ENCODE measurements around the gene ZNF275.
"Not testable (repeated sequence)": the region's sequence is repeated elsewhere in the genome, so short reads cannot be mapped to it uniquely, and the experiment has no call there.

ZNF275 gene

GRCh38 chrX:153333821-153334653 is at the start of gene ZNF275:
TSS of gene ZNF275 (plus strand) at chrX:153334153. CDS start at chrX:153336680, 2,527 bp downstream.
- peak within 1 kb of the TSS; percentile 56 for H3K4me3 ChIP-seq (ENCODE audit: insufficient read depth, low read length, poor library complexity, severe bottlenecking)
- no peaks in the 10 kb centered on the region for H3K9me3 ChIP-seq (ENCODE audit: insufficient read depth, low read length)
- no peaks in the 10 kb centered on the region for H3K36me3 ChIP-seq (ENCODE audit: low read length)
- H3K9ac ChIP-seq (ENCODE audit: low read length), result peak within 1 kb of the TSS; percentile 66
- peak within 1 kb of the TSS; percentile 59 for H3K4me2 ChIP-seq (ENCODE audit: low read depth, low read length, poor library complexity, severe bottlenecking)
- no peaks in the 10 kb centered on the region for H3K27me3 ChIP-seq (ENCODE audit: low read length)
- H4K20me1 ChIP-seq (ENCODE audit: low read depth, low read length), result no peaks in the 10 kb centered on the region
- no peak for TF ChIP-seq EZH2phosphoT487 (conservative IDR thresholded peaks at IDR 0.05; ENCODE audit: low read length)
- TF ChIP-seq CTCF (IDR thresholded peaks at IDR 0.05; ENCODE audit: insufficient read depth, low read length, poor library complexity, severe bottlenecking), result no peak
- no peak within 1 kb of the TSS for H3K27ac ChIP-seq (ENCODE audit: low read depth, low read length)
- no peaks in the 10 kb centered on the region for H3F3A ChIP-seq (ENCODE audit: insufficient read depth)
- H2AFZ ChIP-seq (ENCODE audit: low read depth, low read length, severe bottlenecking), result peak within 1 kb of the TSS; percentile 82
- H3K9me2 ChIP-seq (replicated peaks; ENCODE audit: insufficient read depth, low read length), result no peaks in the 10 kb centered on the region
- H3K79me2 ChIP-seq (ENCODE audit: insufficient read depth, low read length), result no peaks in the 10 kb centered on the region

DNA sequence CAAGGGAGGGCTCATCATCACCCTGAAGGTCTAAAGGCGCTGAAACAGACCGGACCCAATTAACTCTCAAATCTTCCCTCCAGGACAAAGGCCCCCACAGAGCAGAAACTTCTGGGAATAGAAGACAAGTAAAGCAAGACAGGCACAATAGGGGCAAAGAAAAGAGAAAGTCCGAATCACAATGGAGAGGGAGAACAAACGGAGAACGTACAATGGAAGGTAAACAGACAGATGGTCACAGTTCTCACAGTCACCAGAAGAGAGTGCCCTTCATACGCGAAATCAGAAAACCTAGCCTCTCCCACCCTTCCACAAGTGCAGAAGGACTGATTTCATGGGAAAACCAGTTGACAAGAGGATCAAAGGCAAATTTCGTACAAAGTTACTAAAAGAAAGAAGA is 48.3 kb upstream of the ZNF275 start:
- H3K9me3 ChIP-seq (ENCODE audit: insufficient read depth, low read length); H2AFZ ChIP-seq (ENCODE audit: low read depth, low read length, severe bottlenecking); H3K79me2 ChIP-seq (ENCODE audit: insufficient read depth, low read length); H3K4me3 ChIP-seq (ENCODE audit: insufficient read depth, low read length, poor library complexity, severe bottlenecking); H3K4me2 ChIP-seq (ENCODE audit: low read depth, low read length, poor library complexity, severe bottlenecking); H4K20me1 ChIP-seq (ENCODE audit: low read depth, low read length); H3F3A ChIP-seq (ENCODE audit: insufficient read depth); H3K27me3 ChIP-seq (ENCODE audit: low read length); H3K36me3 ChIP-seq (ENCODE audit: low read length); H3K9ac ChIP-seq (ENCODE audit: low read length); H3K27ac ChIP-seq (ENCODE audit: low read depth, low read length); H3K9me2 ChIP-seq (replicated peaks; ENCODE audit: insufficient read depth, low read length): not testable (repeated sequence)

DNA sequence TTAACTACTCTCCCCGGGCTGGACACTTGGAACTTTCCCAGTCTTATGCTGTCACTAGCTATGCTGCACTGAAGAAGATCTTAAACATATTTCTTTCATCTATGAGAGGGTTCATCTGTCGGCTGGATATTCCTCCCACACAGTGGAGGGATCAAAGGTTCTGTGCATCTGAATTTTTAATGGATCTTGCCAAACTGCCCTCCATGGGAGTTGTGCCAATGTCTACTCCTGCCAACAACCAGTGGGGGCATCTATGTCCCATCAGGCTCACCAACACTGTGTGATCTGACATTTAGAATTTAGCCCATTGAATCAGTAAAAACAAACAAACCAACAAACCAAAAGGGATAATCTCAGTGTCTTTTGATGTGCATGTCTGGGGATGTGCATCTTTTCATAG is 45.1 kb upstream of the ZNF275 start:
- not testable (repeated sequence) for H3K9me3 ChIP-seq (ENCODE audit: insufficient read depth, low read length); H3K9me2 ChIP-seq (replicated peaks; ENCODE audit: insufficient read depth, low read length); H3K4me3 ChIP-seq (ENCODE audit: insufficient read depth, low read length, poor library complexity, severe bottlenecking); H3K36me3 ChIP-seq (ENCODE audit: low read length); H3K27ac ChIP-seq (ENCODE audit: low read depth, low read length); H3K27me3 ChIP-seq (ENCODE audit: low read length); H3F3A ChIP-seq (ENCODE audit: insufficient read depth); H3K4me2 ChIP-seq (ENCODE audit: low read depth, low read length, poor library complexity, severe bottlenecking); H2AFZ ChIP-seq (ENCODE audit: low read depth, low read length, severe bottlenecking); H4K20me1 ChIP-seq (ENCODE audit: low read depth, low read length); H3K9ac ChIP-seq (ENCODE audit: low read length); H3K79me2 ChIP-seq (ENCODE audit: insufficient read depth, low read length)

DNA sequence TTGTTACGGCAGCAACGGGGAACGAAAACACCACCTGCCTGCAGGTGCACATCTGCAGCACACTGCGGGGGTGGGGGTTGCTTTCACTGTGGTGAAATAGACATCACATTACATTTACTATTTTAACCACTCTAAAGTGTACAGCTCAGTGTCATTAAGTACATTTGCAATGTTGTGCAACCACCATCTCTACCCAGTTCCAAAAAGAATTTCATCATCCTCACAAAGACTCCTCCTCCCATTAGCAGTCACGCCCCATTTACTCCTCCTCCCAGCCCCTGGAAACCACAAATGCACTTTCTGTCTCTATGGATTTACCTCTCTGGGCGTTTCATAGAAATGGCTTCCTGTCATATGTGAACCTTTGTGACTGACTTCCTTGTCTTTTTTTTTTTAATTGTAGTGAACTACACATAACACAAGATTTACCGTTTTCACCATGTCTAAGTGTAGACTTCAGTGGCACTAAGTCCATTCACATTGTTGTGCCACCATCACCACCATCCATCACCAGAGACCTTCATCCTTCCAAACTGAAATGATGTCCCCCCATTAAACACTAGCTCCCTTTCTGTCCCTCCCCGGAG is 40.4 kb upstream of the ZNF275 start:
- Histone ChIP-seq H3K4me3 (ENCODE audit: insufficient read depth, low read length, poor library complexity, severe bottlenecking) (peak overlapping the region; percentile 24), H2AFZ (ENCODE audit: low read depth, low read length, severe bottlenecking) (peak overlapping the region; percentile 27), H3K4me2 (ENCODE audit: low read depth, low read length, poor library complexity, severe bottlenecking) (peak overlapping the region; percentile 47), H3K27ac (ENCODE audit: low read depth, low read length) (peak overlapping the region; percentile 79)
- H3K36me3 ChIP-seq (ENCODE audit: low read length); H4K20me1 ChIP-seq (ENCODE audit: low read depth, low read length); H3K9me3 ChIP-seq (ENCODE audit: insufficient read depth, low read length); H3K9ac ChIP-seq (ENCODE audit: low read length); H3K9me2 ChIP-seq (replicated peaks; ENCODE audit: insufficient read depth, low read length); H3K27me3 ChIP-seq (ENCODE audit: low read length); H3F3A ChIP-seq (ENCODE audit: insufficient read depth); H3K79me2 ChIP-seq (ENCODE audit: insufficient read depth, low read length): not testable (repeated sequence)

All from SU-DHL-6 (cell line).